ENCODE data around the gene GTF2A2.

- no peak for TF ChIP-seq CTCF (IDR thresholded peaks at IDR 0.05)
- TF ChIP-seq EZH2 (IDR thresholded peaks at IDR 0.05; ENCODE audit: borderline replicate concordance, insufficient read depth, low read depth, low read length, poor library complexity, severe bottlenecking): no peak
These were observed 62.8 kb downstream of the GTF2A2 start for GRCh38 chr15:59594493-59594942.

Measured in B cell (primary cell).